Ovary (tissue), 9 donors: Measurements from ENCODE around the gene ASF1A. TPM values are rescaled to one million over a fixed set of nuclear protein-coding genes. Genes with fewer than 3 reads are reported as not detected.

Experiments
- DNase-seq, 5 donors: peaks; one replicate each; pipeline ENCODE4 v3.0.0-alpha.2; 2019 to 2020
- H3K27ac ChIP-seq, 2 donors: fragments of 200-600 bp; one replicate each; pipeline versions ENCODE4 v1.5.1 to v1.8.0; 2019 to 2022
- H3K27me3 ChIP-seq: fragments of 200-600 bp; one replicate; pipeline ENCODE4 v1.8.0; 2022
- H3K36me3 ChIP-seq: fragments of 200-600 bp; sonication (generic); one replicate; pipeline ENCODE4 v1.5.1; 2019
- H3K4me1 ChIP-seq: one replicate; pipeline ENCODE4 v1.8.1; 2013; ENCODE audit warnings: mild to moderate bottlenecking, moderate library complexity; ENCODE audit not compliant: insufficient read depth
- H3K4me3 ChIP-seq: fragments of 200-600 bp; sonication (generic); one replicate; pipeline ENCODE4 v1.5.1; 2017
- H3K9me3 ChIP-seq, 2 donors: fragments of 200-600 bp in 1 of 2; sonication (generic) in 1 of 2; one replicate each; pipeline versions ENCODE4 v1.5.1 to v1.8.1; 2013 to 2019; ENCODE audit warnings: mild to moderate bottlenecking in 1 of 2, moderate library complexity in 1 of 2
- CTCF ChIP-seq, 3 donors: fragments of 450-650 bp in 2 of 3; fragments of 200-600 bp in 1 of 3; IDR thresholded peaks; one replicate each; pipeline versions ENCODE4 v1.5.1 to v1.8.0; 2016 to 2022; ENCODE audit warnings: antibody characterized with exemption in 3 of 3, mild to moderate bottlenecking in 1 of 3
- EP300 ChIP-seq: sonication (generic); formaldehyde crosslinking; IDR thresholded peaks from one replicate; pipeline ENCODE4 v1.6.1; 2017; ENCODE audit warnings: antibody characterized with exemption
- POLR2A ChIP-seq: fragments of 450-650 bp; IDR thresholded peaks from one replicate; pipeline ENCODE4 v1.6.1; 2017; ENCODE audit warnings: antibody characterized with exemption, mild to moderate bottlenecking, moderate library complexity
- WGBS, 3 donors: extraction: QIAGEN DNeasy Blood & Tissue Kit in 1 of 3; methylation state at CpG; one replicate each; pipeline versions ENCODE4 v1.1.5 to v1.1.7; 2013 to 2017; 5-methylcytosine and 5-hydroxymethylcytosine counted together
- intact Hi-C, 4 donors: fragments of 100-400 bp; cut with DNase I; formaldehyde crosslinking; loops; one replicate each; pipeline versions ENCODE4 v1.11.0 to v1.15.1; 2022 to 2023
- polyA plus RNA-seq, 2 donors: library from polyadenylated mRNA; stranded (reverse); fragments of 200-250 nt in 1 of 2; fragments of 350-450 nt in 1 of 2; fragmentation: Illumina TruSeq in 1 of 2; extraction: RNeasy Lipid Tissue Mini Kit (QIAGEN cat#74804) in 1 of 2; gene quantifications; one replicate each; pipeline ENCODE4 v1.2.3, GENCODE V29; 2013 to 2014
- total RNA-seq, 7 donors: library from RNA; depleted of rRNA in 2 of 7; stranded (reverse); fragments of >200 nt in 2 of 7; fragmentation: NEBNext Ultra II Directional in 3 of 7; extraction: Animal tissue kit (Norgen Biotek cat#: 25700) in 3 of 7; gene quantifications; one replicate each; pipeline versions ENCODE4 v1.1.0 to v1.2.4, GENCODE V29; 2016 to 2023
- donor health status: DM: no; HTN: no; CAD: no; lungs with moderate emphysema.
- donor health status: DM: no; HTN: no; CAD: no.
- donor health status: Bipolar disorder and iron deficiency.
- donor health status: DM: yes; HTN: yes; CAD: no.
- donor health status: DM: no; HTN: no; CAD: no.
- donor health status: DM: yes; HTN: yes; CAD: no.

Gene ASF1A
- total and polyA plus RNA-seq, 9 donors: 9.9 to 30.7 (median 22.3) TPM

GRCh38 chr6:118899948-118900347 is 6.0 kb downstream of the ASF1A start:
- Histone ChIP-seq H3K27me3 (no peaks in the 10 kb centered on the region), H3K27ac (no peak overlapping the region), H3K9me3 (no peaks in the 10 kb centered on the region), H3K4me1 (peaks cover 13% of the 10 kb centered on the region), H3K36me3 (no peaks in the 10 kb centered on the region), H3K4me3 (no peak overlapping the region)
- no peak for DNase-seq
- WGBS, 3 donors: 60 to 75% (median 65%) methylated on average over 6 of the region's 6 CpGs
- TF ChIP-seq POLR2A: no peak
- TF ChIP-seq CTCF (IDR thresholded peaks at IDR 0.05): no peak
- no peak for TF ChIP-seq EP300
- intact Hi-C loops: no loop called here

- TF ChIP-seq POLR2A (no peak), CTCF (IDR thresholded peaks at IDR 0.05) (no peak), EP300 (no peak)
- no peak for DNase-seq
- Histone ChIP-seq H3K27ac (no peak overlapping the region), H3K36me3 (no peaks in the 10 kb centered on the region), H3K4me1 (peaks cover 10% of the 10 kb centered on the region), H3K9me3 (no peaks in the 10 kb centered on the region), H3K27me3 (no peaks in the 10 kb centered on the region), H3K4me3 (no peak overlapping the region)
- intact Hi-C loops: no loop called here
These were observed 8.8 kb downstream of the ASF1A start for GRCh38 chr6:118902726-118903125.

GRCh38 chr6:118903138-118903537 is 9.2 kb downstream of the ASF1A start:
- intact Hi-C loops: no loop called here
- 26 to 34% (median 28%) methylated on average over 2 of the region's 2 CpGs for WGBS, 3 donors
- no peak overlapping the region for H3K4me3 ChIP-seq
- H3K27me3 ChIP-seq: no peaks in the 10 kb centered on the region
- H3K36me3 ChIP-seq: no peaks in the 10 kb centered on the region
- no peaks in the 10 kb centered on the region for H3K9me3 ChIP-seq
- peaks cover 10% of the 10 kb centered on the region for H3K4me1 ChIP-seq
- H3K27ac ChIP-seq: no peak overlapping the region
- TF ChIP-seq EP300: no peak
- no peak for TF ChIP-seq CTCF (IDR thresholded peaks at IDR 0.05)
- DNase-seq: no peak

- 89 to 92% (median 90%) methylated on average over 6 of the region's 6 CpGs for WGBS, 3 donors
- H3K36me3 ChIP-seq: no peaks in the 10 kb centered on the region
- no peak for DNase-seq
- H3K27ac ChIP-seq: no peak overlapping the region
- H3K4me3 ChIP-seq: no peak overlapping the region
- no peaks in the 10 kb centered on the region for H3K9me3 ChIP-seq
- no peaks in the 10 kb centered on the region for H3K27me3 ChIP-seq
- intact Hi-C loops: no loop called here
- TF ChIP-seq EP300: no peak
- TF ChIP-seq POLR2A: no peak
- no peak for TF ChIP-seq CTCF (IDR thresholded peaks at IDR 0.05)
- peaks cover 6% of the 10 kb centered on the region for H3K4me1 ChIP-seq
These were observed 9.7 kb downstream of the ASF1A start for GRCh38 chr6:118903691-118904090.

- Histone ChIP-seq H3K36me3 (no peaks in the 10 kb centered on the region), H3K4me3 (no peak overlapping the region), H3K9me3 (no peaks in the 10 kb centered on the region), H3K27me3 (no peaks in the 10 kb centered on the region), H3K4me1 (peaks cover 3% of the 10 kb centered on the region), H3K27ac (no peak overlapping the region)
- no peak for TF ChIP-seq CTCF (IDR thresholded peaks at IDR 0.05)
- no peak for TF ChIP-seq POLR2A
- no peak for TF ChIP-seq EP300
- no peak for DNase-seq
- intact Hi-C loops: no loop called here
These were observed 11.1 kb downstream of the ASF1A start for GRCh38 chr6:118905084-118905483.
